Measurements from ENCODE around the gene HLCS.

Gene HLCS

DNA sequence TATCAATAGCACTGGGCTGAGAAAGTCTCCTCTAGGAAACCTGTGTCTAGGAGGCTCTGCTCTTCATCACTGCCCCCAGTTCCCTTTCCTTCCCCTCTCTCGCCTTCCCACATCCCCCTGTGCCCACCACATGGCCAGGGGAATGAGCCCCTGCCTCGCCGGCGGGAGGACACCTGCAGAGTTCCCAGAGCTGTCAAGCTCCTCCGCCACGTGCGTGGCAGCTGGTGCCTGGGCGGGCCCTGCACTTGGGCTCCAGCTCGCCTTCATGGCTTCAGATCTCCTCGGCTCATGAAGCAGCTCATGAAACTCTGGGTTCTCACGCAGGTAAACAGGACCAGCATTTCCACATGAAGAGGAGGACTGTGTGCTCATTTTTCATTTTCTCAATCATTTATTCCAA is 204.8 kb downstream of the HLCS start:
- TF ChIP-seq ZSCAN16 (tag by site-specific recombination; IDR thresholded peaks at IDR 0.05) (no peak), ZNF473 (tag by site-specific recombination; IDR thresholded peaks at IDR 0.05) (no peak), ZNF530 (tag by site-specific recombination; IDR thresholded peaks at IDR 0.05; ENCODE audit: low read depth) (no peak), ZNF426 (tag by site-specific recombination; IDR thresholded peaks at IDR 0.05) (no peak), ZNF514 (tag by site-specific recombination; IDR thresholded peaks at IDR 0.05) (no peak), ZNF211 (tag by site-specific recombination; IDR thresholded peaks at IDR 0.05; ENCODE audit: low read depth) (no peak), ZNF362 (tag by site-specific recombination; IDR thresholded peaks at IDR 0.05) (no peak), ZNF785 (tag by site-specific recombination; IDR thresholded peaks at IDR 0.05) (no peak), OSR2 (tag by site-specific recombination; IDR thresholded peaks at IDR 0.05) (no peak), ZNF610 (tag by site-specific recombination; IDR thresholded peaks at IDR 0.05; ENCODE audit: borderline replicate concordance) (no peak), ZNF354C (tag by site-specific recombination; IDR thresholded peaks at IDR 0.05; ENCODE audit: borderline replicate concordance, low read depth) (no peak), ZNF10 (tag by site-specific recombination; IDR thresholded peaks at IDR 0.05) (no peak), ZNF121 (tag by site-specific recombination; IDR thresholded peaks at IDR 0.05) (no peak), GFI1B (tag by site-specific recombination; IDR thresholded peaks at IDR 0.05) (no peak), SP3 (tag by site-specific recombination; IDR thresholded peaks at IDR 0.05) (no peak), ZNF624 (tag by site-specific recombination; IDR thresholded peaks at IDR 0.05) (no peak), ZFP41 (tag by site-specific recombination; IDR thresholded peaks at IDR 0.05; ENCODE audit: borderline replicate concordance) (no peak)
- TF ChIP-seq, protein P1, sequence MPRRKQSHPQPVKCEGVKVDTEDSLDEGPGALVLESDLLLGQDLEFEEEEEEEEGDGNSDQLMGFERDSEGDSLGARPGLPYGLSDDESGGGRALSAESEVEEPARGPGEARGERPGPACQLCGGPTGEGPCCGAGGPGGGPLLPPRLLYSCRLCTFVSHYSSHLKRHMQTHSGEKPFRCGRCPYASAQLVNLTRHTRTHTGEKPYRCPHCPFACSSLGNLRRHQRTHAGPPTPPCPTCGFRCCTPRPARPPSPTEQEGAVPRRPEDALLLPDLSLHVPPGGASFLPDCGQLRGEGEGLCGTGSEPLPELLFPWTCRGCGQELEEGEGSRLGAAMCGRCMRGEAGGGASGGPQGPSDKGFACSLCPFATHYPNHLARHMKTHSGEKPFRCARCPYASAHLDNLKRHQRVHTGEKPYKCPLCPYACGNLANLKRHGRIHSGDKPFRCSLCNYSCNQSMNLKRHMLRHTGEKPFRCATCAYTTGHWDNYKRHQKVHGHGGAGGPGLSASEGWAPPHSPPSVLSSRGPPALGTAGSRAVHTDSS (tag by site-specific recombination; IDR thresholded peaks at IDR 0.05), result no peak
- H3K27ac ChIP-seq (ENCODE audit: extremely low read depth, low read depth, low read length), result no peak overlapping the region
- H3K36me3 ChIP-seq (ENCODE audit: control insufficient read depth in 2 of 2, insufficient read depth in 1 of 2, low read length in 2 of 2), result no peaks in the 10 kb centered on the region; a peak in 1 of 3 replicates
- POLR2A ChIA-PET, result no interaction called here
- H3K4me3 ChIP-seq (ENCODE audit: low read depth, low read length), result no peak overlapping the region
- no peaks in the 10 kb centered on the region for H3K9me3 ChIP-seq (ENCODE audit: control insufficient read depth, insufficient read depth, low read depth, low read length)
- peaks cover 11% of the 10 kb centered on the region for H3K4me1 ChIP-seq (ENCODE audit: control insufficient read depth, insufficient read depth, low read length)
- CTCF ChIA-PET, result interaction anchor here (0.5 to 1.4 kb wide), 4 partner anchors 93 to 154 kb away, joined by 3 read pairs; no protein-coding TSS in a partner anchor

GRCh38 chr21:36759348-36760083 is 207.0 kb downstream of the HLCS start:
- Histone ChIP-seq H3K4me1 (ENCODE audit: control insufficient read depth, insufficient read depth, low read length) (peaks cover 11% of the 10 kb centered on the region), H3K36me3 (ENCODE audit: control insufficient read depth in 2 of 2, insufficient read depth in 1 of 2, low read length in 2 of 2) (peaks cover 0 to 4% of the 10 kb centered on the region in 2 experiments; a peak in 2 of 3 replicates), H3K9me3 (ENCODE audit: control insufficient read depth, insufficient read depth, low read depth, low read length) (no peaks in the 10 kb centered on the region), H3K4me3 (ENCODE audit: low read depth, low read length) (no peak overlapping the region), H3K27ac (ENCODE audit: extremely low read depth, low read depth, low read length) (peak overlapping the region; percentile 50; the same call in 1 of the 2 replicates)
- ChIA-PET POLR2A (no interaction called here), CTCF (interaction anchor here (1.0 to 2.0 kb wide), 4 partner anchors 96 to 171 kb away, joined by 3 to 7 read pairs (median 5); no protein-coding TSS in a partner anchor)
- TF ChIP-seq ZNF121 (tag by site-specific recombination; IDR thresholded peaks at IDR 0.05) (no peak), ZSCAN23 (tag by site-specific recombination; IDR thresholded peaks at IDR 0.05) (peak; percentile 84; the same call in 1 of the 2 replicates), ZNF391 (tag by site-specific recombination; IDR thresholded peaks at IDR 0.05; ENCODE audit: borderline replicate concordance, low read depth) (no peak), TSHZ1 (tag by site-specific recombination; IDR thresholded peaks at IDR 0.05; ENCODE audit: borderline replicate concordance) (peak; percentile 94), FEZF1 (tag by site-specific recombination; IDR thresholded peaks at IDR 0.05) (peak; percentile 80), ZNF830 (tag by site-specific recombination; IDR thresholded peaks at IDR 0.05; ENCODE audit: low read depth) (no peak), GLI2 (tag by site-specific recombination; IDR thresholded peaks at IDR 0.05; ENCODE audit: borderline replicate concordance, low read depth) (no peak), ZNF221 (tag by site-specific recombination; IDR thresholded peaks at IDR 0.05; ENCODE audit: borderline replicate concordance) (no peak), KLF9 (tag by site-specific recombination; IDR thresholded peaks at IDR 0.05; ENCODE audit: low read depth) (no peak), ZNF423 (tag by site-specific recombination; IDR thresholded peaks at IDR 0.05) (no peak), ZNF791 (tag by site-specific recombination; IDR thresholded peaks at IDR 0.05) (no peak)
- TF ChIP-seq, protein P1 (tag by site-specific recombination; IDR thresholded peaks at IDR 0.05), result no peak
